ENCODE results near the gene PXDC1.

GRCh38 chr6:3698021-3698420 lies 53.5 kb downstream of the PXDC1 start:
- TF ChIP-seq CTCF (IDR thresholded peaks at IDR 0.05; ENCODE audit: poor library complexity, severe bottlenecking), result no peak
- no peak for TF ChIP-seq REST (IDR thresholded peaks at IDR 0.05; ENCODE audit: borderline replicate concordance)
- TF ChIP-seq RAD21 (conservative IDR thresholded peaks at IDR 0.05), result no peak
- TF ChIP-seq EZH2 (IDR thresholded peaks at IDR 0.05; ENCODE audit: borderline replicate concordance, insufficient read depth, low read length, poor library complexity, severe bottlenecking), result no peak
- no peak for TF ChIP-seq EP300 (conservative IDR thresholded peaks at IDR 0.05; ENCODE audit: poor library complexity, severe bottlenecking)
- no peak for TF ChIP-seq TAF1 (IDR thresholded peaks at IDR 0.05; ENCODE audit: low read depth)

All from neural cell (in vitro differentiated cells).